SK-N-MC (cell line): ENCODE results near the gene DENND1B.

ENCODE experiments used
- EZH2 ChIP-seq: fragments of 200-600 bp; sonication (generic); IDR thresholded peaks from one replicate; pipeline ENCODE4 v1.6.1; 2017; ENCODE audit warnings: antibody characterized with exemption
- POLR2AphosphoS5 ChIP-seq: IDR thresholded peaks from 2 replicates; pipeline ENCODE4 v1.6.1; 2012; ENCODE audit warnings: mild to moderate bottlenecking, low read depth, low read length, borderline replicate concordance

DNA sequence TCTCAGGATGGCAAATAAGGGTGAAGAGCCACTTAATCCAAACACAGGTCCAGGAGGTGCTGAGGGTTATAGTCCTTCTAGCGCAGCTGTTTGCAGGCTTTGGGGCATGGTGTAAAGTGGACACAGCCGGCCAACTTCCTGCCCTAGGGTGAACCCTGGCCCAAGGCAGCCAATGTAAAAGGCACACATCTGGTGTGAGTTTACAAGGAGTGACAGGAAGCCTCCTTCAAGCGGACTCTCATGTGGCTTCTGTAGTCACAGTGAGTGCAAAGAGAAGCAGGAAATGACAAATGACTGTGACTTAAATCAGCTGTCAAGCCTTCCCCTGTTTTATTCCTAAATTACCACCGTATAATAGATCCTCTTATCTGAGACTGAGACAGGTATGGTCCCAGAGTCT, 294.2 kb downstream of the DENND1B start:
- TF ChIP-seq EZH2 (no peak), POLR2AphosphoS5 (no peak)
